SK-N-SH treated with all-trans-retinoic acid at 6 μM for 48 hours (cell line): ENCODE results near the gene TPRN.

Source experiments
- ARNTL ChIP-seq: fragments of 450-650 bp; formaldehyde crosslinking; IDR thresholded peaks from 2 replicates; pipeline ENCODE4 v1.5.0; 2020; ENCODE audit warnings: low read depth, mild to moderate bottlenecking, moderate library complexity, borderline replicate concordance
- CSDC2 ChIP-seq: fragments of 250-450 bp; sonication (Bioruptor Pico); IDR thresholded peaks from 2 replicates; pipeline ENCODE4 v1.5.0; 2020; ENCODE audit warnings: mild to moderate bottlenecking, moderate library complexity
- ESRRG ChIP-seq: fragments of 250-450 bp; sonication (Bioruptor Pico); IDR thresholded peaks from 2 replicates; pipeline ENCODE4 v1.6.1; 2021; ENCODE audit warnings: mild to moderate bottlenecking
- ZC3H10 ChIP-seq: fragments of 250-450 bp; sonication (Bioruptor Pico); IDR thresholded peaks from 2 replicates; pipeline ENCODE4 v1.5.1; 2021; ENCODE audit warnings: mild to moderate bottlenecking, moderate library complexity
- TF ChIP-seq, protein P1 (sequence below): fragments of 250-450 bp; sonication (Bioruptor Pico); IDR thresholded peaks from 2 replicates; pipeline ENCODE4 v1.5.1; 2020; ENCODE audit warnings: low read depth, mild to moderate bottlenecking, moderate library complexity
- TF ChIP-seq, protein P2 (sequence below): fragments of 250-450 bp; sonication (Bioruptor Pico); IDR thresholded peaks from 2 replicates; pipeline ENCODE4 v1.8.0; 2020; ENCODE audit warnings: mild to moderate bottlenecking, moderate library complexity, borderline replicate concordance

DNA sequence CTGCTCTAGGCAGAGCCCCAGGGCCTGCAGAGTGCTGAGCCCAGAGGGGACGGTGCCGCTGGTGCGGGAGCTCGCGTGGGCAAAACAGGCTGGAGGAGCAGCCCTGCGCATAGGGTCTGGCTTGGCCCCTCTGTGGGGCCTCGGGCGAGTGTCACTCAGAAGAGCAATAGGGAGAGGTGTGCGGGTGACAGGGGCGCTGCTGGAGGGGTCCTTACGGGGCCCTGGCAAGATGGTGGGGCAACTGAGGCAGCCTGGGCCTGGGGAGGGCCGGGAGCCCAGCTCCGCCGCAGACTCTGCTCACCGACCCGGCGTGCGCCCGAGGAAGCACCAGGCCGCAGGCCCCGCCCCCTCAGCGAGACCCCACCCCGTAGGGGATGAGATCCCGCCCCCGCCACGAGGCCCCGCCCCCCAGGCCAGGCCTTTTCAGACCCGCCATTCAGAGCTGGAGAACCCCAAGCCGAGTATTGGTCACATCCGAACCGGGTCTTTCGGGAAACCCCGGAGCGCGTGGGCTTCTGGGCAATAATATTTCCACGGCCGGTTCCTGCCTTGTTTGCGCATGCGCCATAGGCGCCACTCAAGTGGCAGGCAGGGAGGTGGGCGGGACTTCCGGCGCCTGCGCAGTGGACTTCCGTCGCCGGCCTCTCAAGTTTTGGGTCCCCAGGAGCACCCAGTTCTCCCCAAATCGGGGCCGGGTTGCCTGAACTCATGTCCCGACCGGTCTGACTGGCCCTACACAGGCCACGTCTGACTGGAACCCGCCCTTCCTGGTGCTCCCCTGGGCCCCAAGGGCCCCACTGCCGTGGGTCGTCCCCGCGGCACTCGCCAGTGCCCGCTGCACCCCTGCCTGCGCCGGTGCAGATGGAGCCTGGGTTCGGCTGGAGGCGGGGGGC lies 22.8 kb upstream of the TPRN start:
- TF ChIP-seq, protein P1, sequence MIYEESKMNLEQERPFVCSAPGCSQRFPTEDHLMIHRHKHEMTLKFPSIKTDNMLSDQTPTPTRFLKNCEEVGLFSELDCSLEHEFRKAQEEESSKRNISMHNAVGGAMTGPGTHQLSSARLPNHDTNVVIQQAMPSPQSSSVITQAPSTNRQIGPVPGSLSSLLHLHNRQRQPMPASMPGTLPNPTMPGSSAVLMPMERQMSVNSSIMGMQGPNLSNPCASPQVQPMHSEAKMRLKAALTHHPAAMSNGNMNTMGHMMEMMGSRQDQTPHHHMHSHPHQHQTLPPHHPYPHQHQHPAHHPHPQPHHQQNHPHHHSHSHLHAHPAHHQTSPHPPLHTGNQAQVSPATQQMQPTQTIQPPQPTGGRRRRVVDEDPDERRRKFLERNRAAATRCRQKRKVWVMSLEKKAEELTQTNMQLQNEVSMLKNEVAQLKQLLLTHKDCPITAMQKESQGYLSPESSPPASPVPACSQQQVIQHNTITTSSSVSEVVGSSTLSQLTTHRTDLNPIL: no peak
- TF ChIP-seq ZC3H10 (no peak), CSDC2 (CRISPR knock-in tag) (no peak), ARNTL (CRISPR knock-in tag) (no peak), ESRRG (CRISPR knock-in tag) (no peak)
- TF ChIP-seq, protein P2, sequence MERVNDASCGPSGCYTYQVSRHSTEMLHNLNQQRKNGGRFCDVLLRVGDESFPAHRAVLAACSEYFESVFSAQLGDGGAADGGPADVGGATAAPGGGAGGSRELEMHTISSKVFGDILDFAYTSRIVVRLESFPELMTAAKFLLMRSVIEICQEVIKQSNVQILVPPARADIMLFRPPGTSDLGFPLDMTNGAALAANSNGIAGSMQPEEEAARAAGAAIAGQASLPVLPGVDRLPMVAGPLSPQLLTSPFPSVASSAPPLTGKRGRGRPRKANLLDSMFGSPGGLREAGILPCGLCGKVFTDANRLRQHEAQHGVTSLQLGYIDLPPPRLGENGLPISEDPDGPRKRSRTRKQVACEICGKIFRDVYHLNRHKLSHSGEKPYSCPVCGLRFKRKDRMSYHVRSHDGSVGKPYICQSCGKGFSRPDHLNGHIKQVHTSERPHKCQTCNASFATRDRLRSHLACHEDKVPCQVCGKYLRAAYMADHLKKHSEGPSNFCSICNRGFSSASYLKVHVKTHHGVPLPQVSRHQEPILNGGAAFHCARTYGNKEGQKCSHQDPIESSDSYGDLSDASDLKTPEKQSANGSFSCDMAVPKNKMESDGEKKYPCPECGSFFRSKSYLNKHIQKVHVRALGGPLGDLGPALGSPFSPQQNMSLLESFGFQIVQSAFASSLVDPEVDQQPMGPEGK (CRISPR knock-in tag): no peak
